Measurements from ENCODE around the gene TCF12.

TCF12 gene

DNA sequence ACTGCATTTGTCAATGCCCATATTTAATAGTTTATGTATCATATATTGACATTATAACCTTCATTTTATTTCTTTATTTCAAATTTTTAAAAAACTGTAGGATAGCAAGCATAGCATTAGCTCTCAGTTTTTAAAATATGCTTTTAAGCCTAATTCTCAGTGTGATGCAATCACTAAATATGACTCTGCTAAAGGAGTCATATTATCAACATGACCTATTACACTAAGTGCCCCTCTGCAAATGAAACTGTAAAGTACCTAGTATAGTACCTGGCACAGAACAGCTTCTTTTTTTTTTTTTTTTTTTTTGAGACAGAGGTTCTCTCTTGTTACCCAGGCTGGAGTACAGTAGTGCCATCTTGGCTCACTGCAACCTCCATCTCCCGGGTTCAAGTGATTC is 278.4 kb downstream of the TCF12 start:
- TF ChIP-seq, protein P1, sequence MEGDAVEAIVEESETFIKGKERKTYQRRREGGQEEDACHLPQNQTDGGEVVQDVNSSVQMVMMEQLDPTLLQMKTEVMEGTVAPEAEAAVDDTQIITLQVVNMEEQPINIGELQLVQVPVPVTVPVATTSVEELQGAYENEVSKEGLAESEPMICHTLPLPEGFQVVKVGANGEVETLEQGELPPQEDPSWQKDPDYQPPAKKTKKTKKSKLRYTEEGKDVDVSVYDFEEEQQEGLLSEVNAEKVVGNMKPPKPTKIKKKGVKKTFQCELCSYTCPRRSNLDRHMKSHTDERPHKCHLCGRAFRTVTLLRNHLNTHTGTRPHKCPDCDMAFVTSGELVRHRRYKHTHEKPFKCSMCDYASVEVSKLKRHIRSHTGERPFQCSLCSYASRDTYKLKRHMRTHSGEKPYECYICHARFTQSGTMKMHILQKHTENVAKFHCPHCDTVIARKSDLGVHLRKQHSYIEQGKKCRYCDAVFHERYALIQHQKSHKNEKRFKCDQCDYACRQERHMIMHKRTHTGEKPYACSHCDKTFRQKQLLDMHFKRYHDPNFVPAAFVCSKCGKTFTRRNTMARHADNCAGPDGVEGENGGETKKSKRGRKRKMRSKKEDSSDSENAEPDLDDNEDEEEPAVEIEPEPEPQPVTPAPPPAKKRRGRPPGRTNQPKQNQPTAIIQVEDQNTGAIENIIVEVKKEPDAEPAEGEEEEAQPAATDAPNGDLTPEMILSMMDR (IDR thresholded peaks at IDR 0.05; ENCODE audit: insufficient read depth, low read length, missing control alignments): no peak
- DNase-seq (ENCODE audit: low read depth, low spot score): no peak
- CTCF ChIA-PET: no interaction called here
- H3K4me3 ChIP-seq (ENCODE audit: low read depth, low read length): no peak overlapping the region
- POLR2A ChIA-PET: no interaction called here

DNA sequence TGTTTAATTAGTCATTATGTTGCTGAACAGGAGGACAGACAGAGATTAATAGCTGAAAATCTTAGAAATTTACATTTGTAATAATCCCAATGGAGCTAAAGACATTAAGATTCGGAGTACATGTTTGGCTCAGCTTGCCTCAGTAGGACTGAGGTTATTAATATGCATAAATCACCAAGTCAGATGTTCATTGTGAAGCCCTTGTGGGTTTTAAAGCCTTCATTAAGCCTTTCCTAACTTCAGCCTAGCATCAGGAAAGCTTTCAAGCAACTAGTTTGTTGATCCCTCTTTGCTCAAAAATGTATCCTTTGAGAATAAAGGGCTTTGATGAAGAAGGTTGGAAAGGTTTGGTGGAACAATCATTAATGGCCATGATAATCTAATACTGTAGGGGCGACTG is 279.7 kb downstream of the TCF12 start:
- POLR2A ChIA-PET: interaction anchor here (1.3 kb wide), 1 partner anchor 280 kb away, joined by 3 read pairs; no protein-coding TSS in a partner anchor
- TF ChIP-seq, protein P1 (IDR thresholded peaks at IDR 0.05; ENCODE audit: insufficient read depth, low read length, missing control alignments): no peak
- CTCF ChIA-PET: interaction anchor here (0.8 to 1.5 kb wide), 2 partner anchors 15 to 108 kb away, joined by 3 to 7 read pairs; no protein-coding TSS in a partner anchor
- no peak overlapping the region for H3K4me3 ChIP-seq (ENCODE audit: low read depth, low read length)
- DNase-seq (ENCODE audit: low read depth, low spot score): no peak

DNA sequence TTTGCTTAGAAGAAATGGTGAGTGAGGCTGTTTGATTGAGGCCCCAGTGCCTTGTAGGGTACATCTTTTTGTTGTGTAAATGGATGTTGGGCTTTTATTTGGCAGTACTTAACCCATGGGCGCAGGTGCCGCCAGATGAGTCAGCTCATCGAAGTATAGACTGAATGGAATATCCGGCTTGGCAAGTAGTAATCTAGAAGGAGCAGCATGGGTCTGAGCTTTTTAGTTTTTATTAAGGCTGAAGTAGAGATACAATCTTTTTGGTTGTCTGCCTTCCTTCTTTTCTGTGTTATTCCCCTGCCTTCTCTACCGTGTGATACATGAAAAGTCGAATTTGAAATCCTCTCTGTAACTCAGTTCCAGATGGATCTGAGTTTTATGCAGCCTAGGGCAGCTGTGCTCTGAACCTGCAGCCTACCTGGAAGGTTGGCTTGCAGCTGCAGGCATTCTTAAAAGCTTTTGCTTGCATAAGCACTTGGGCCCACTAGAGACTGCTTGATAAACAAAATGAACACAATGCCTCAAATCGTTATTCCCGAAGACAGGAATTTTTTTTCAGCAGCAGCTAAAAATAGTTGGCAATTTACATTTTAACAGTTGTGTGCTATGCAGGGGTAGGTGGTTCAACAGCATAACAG is 280.3 kb downstream of the TCF12 start:
- no peak for DNase-seq (ENCODE audit: low read depth, low spot score)
- no peak overlapping the region for H3K4me3 ChIP-seq (ENCODE audit: low read depth, low read length)
- POLR2A ChIA-PET: interaction anchor here (0.6 to 1.3 kb wide), 2 partner anchors 174 to 281 kb away, joined by 3 read pairs; no protein-coding TSS in a partner anchor
- TF ChIP-seq, protein P1 (IDR thresholded peaks at IDR 0.05; ENCODE audit: insufficient read depth, low read length, missing control alignments): no peak
- CTCF ChIA-PET: interaction anchor here (0.8 to 1.5 kb wide), 4 partner anchors 15 to 375 kb away, joined by 3 to 7 read pairs (median 3); no protein-coding TSS in a partner anchor

DNA sequence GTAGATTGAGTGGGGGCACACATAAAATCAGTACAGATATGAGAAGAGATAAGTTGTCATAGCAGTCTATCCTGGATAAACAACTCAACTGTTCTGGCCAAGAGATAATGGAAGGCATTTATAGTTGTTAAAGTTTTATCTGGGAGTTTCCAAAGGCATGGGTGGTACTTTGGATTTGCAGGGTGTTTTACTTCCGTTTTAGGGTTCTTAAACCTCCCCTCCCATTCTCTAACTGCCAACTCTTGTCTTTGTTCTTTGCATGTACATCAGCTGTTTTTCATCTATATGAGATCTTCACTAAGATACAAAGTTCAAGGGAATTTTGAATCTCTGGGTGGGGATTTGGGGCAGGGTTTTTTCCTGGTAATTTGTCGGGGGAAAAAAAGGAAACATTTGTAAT is 283.1 kb downstream of the TCF12 start:
- H3K4me3 ChIP-seq (ENCODE audit: low read depth, low read length): no peak overlapping the region
- POLR2A ChIA-PET: no interaction called here
- TF ChIP-seq, protein P1 (IDR thresholded peaks at IDR 0.05; ENCODE audit: insufficient read depth, low read length, missing control alignments): no peak
- CTCF ChIA-PET: interaction anchor here (3.6 kb wide), 1 partner anchor 11 kb away, joined by 16 read pairs; no protein-coding TSS in a partner anchor
- no peak for DNase-seq (ENCODE audit: low read depth, low spot score)

DNA sequence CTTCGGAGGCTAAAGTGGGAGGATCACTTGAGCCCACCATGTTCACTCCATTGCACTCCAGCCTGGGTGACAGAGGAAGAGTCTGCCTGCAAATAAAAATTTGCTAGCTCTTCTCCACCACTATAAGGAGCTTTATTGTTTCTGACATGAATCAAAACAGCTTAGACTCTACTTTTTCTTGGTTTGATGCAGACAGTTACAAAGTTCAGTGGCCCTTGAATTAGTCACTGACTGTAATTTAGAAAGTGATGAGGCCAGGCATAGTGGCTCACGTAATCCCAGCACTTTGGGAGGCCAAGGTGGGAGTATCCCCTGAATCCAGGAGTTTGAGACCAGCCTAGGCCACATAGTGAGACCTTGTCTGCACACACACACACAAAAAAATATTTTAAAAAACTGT is 285.5 kb downstream of the TCF12 start:
- H3K4me3 ChIP-seq (ENCODE audit: low read depth, low read length): no peak overlapping the region
- CTCF ChIA-PET: no interaction called here
- no peak for DNase-seq (ENCODE audit: low read depth, low spot score)
- TF ChIP-seq, protein P1 (IDR thresholded peaks at IDR 0.05; ENCODE audit: insufficient read depth, low read length, missing control alignments): no peak
- POLR2A ChIA-PET: no interaction called here

DNA sequence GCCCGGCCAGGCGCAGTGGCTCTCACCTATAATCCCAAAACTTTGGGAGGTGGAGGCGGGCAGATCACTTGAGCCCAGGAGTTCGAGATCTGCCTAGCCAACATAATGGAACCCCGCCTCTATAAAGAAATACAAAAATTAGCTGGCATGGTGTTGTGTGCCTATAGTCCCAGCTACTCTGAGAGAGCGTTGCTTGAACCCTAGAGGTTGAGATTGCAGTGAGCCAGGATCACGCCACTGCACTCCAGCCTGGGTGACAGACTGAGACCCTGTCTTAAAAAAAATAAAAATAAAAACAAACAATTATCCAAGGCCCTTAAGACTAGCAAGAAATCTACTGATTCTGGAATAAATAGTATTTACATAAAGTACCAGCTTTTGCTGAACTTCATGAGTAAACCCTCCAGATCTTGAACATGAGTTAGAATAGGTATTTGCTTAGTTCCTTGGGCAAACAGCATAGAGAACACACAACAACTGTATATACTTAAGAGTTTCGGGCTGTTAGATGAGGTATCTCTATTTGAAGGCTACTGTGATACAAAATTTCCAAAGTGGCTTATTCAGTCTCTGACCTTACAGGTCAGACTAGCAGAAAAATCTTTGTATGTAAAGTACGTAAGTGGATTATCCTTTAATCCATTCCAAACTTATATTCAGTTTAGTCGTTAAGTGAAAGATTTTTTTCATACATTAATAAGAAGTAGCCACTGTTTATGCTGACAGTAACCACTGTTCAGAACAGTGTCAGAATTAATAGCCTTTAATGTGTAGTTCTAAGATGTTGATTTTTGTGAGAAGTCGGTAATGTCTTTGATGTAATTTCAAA is 286.8 kb downstream of the TCF12 start:
- DNase-seq (ENCODE audit: low read depth, low spot score): no peak
- CTCF ChIA-PET: interaction anchor here (0.8 to 1.0 kb wide), 2 partner anchors 15 to 58 kb away, joined by 3 read pairs; no protein-coding TSS in a partner anchor
- TF ChIP-seq, protein P1 (IDR thresholded peaks at IDR 0.05; ENCODE audit: insufficient read depth, low read length, missing control alignments): no peak
- H3K4me3 ChIP-seq (ENCODE audit: low read depth, low read length): no peak overlapping the region
- POLR2A ChIA-PET: interaction anchor here (0.6 kb wide), 1 partner anchor 58 kb away, joined by 3 read pairs; no protein-coding TSS in a partner anchor
